ENCODE data around the gene KIAA1958. TPM values are rescaled to one million over a fixed set of nuclear protein-coding genes. Genes with fewer than 3 reads are reported as not detected.

The KIAA1958 gene
- total RNA-seq, 1 experiment from 2014 or later = 5.8 TPM

DNA sequence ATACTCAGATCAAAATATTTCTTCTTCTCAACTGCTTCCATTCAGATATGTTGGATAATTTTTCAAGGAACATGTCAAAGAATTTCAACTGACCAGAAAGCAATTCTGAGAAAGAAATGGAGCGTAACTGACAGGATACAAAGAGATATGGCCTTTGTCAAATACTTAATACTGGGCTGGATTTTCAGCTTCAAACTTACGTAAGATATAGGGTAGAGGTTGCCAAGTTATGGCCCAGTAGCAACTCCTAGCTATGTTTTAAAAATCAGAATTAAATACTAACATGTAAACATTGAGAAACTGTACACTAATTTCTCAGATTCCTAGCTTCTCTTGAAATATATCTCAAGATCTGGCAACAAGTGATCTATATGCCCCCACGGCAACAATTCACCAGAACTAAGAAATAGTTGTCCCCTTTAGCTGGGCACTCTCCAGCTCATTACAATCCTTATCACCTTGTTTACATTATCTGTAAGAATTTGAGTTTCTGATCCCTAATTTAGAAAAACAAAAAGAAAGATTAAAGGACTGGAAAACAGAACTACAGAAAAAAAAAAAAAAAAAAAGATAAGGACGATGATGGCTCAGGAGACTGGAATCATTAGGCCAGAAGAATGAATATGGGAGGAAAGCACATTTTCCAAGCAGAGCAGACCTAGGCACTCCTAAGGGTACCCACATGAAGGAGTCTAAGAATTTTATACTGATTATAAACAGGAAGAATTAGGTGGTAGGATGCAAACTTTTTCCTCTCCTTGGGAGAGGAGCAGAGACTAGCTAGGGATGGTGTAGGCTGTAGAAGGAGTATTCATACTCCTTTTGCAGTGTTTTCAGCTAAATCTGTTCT lies 208.3 kb downstream of the KIAA1958 start:
- Mint-ChIP-seq H3K4me3 (ENCODE audit: unreplicated experiment) (no peak overlapping the region), H3K27ac (ENCODE audit: low read depth, unreplicated experiment) (no peak overlapping the region), H3K36me3 (ENCODE audit: insufficient read depth, unreplicated experiment) (peaks cover 44% of the 10 kb centered on the region), H3K4me1 (ENCODE audit: insufficient read depth, unreplicated experiment) (no peaks in the 10 kb centered on the region), H3K9me3 (ENCODE audit: unreplicated experiment) (no peaks in the 10 kb centered on the region), H3K27me3 (ENCODE audit: insufficient read depth, unreplicated experiment) (no peaks in the 10 kb centered on the region)
- BruUV-seq (replicated peaks) = no TSS peak
- no peak for DNase-seq (ENCODE audit: unreplicated experiment)
- TF ChIP-seq, protein P1, sequence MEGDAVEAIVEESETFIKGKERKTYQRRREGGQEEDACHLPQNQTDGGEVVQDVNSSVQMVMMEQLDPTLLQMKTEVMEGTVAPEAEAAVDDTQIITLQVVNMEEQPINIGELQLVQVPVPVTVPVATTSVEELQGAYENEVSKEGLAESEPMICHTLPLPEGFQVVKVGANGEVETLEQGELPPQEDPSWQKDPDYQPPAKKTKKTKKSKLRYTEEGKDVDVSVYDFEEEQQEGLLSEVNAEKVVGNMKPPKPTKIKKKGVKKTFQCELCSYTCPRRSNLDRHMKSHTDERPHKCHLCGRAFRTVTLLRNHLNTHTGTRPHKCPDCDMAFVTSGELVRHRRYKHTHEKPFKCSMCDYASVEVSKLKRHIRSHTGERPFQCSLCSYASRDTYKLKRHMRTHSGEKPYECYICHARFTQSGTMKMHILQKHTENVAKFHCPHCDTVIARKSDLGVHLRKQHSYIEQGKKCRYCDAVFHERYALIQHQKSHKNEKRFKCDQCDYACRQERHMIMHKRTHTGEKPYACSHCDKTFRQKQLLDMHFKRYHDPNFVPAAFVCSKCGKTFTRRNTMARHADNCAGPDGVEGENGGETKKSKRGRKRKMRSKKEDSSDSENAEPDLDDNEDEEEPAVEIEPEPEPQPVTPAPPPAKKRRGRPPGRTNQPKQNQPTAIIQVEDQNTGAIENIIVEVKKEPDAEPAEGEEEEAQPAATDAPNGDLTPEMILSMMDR (IDR thresholded peaks at IDR 0.05; ENCODE audit: unreplicated experiment) = no peak
- intact Hi-C loops (cut with micrococcal nuclease) = no loop called here
- ChIA-PET CTCF (interaction anchor here (0.5 to 1.3 kb wide), 3 partner anchors 21 to 529 kb away, joined by 4 read pairs; no protein-coding TSS in a partner anchor), POLR2A (no interaction called here)

DNA sequence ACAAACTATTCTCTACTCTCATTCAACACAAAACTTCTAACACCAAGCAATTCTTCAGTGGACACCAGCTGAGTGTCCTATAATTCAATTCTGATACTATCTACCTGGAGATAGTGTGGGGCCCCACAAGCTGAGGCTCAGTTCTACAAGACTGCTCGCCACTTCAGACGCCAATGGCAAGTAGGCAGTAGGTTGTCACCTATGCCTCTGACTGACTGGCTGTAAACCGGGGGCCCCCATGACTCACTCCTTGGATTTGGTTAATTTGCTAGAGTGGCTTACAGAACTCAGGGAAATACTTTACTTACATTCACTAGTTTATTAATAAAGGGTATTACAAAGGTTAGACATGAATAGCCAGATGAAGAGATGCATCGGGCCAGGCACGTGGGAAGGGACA lies 209.8 kb downstream of the KIAA1958 start:
- Mint-ChIP-seq H3K4me3 (ENCODE audit: unreplicated experiment) (no peak overlapping the region), H3K27me3 (ENCODE audit: insufficient read depth, unreplicated experiment) (no peaks in the 10 kb centered on the region), H3K9me3 (ENCODE audit: unreplicated experiment) (no peaks in the 10 kb centered on the region), H3K27ac (ENCODE audit: low read depth, unreplicated experiment) (no peak overlapping the region), H3K4me1 (ENCODE audit: insufficient read depth, unreplicated experiment) (no peaks in the 10 kb centered on the region), H3K36me3 (ENCODE audit: insufficient read depth, unreplicated experiment) (peaks cover 41% of the 10 kb centered on the region)
- BruUV-seq (replicated peaks) = no TSS peak
- TF ChIP-seq, protein P1 (IDR thresholded peaks at IDR 0.05; ENCODE audit: unreplicated experiment) = no peak
- CTCF ChIA-PET = interaction anchor here (0.6 to 1.3 kb wide), 6 partner anchors 15 to 253 kb away, joined by 3 to 6 read pairs (median 4); no protein-coding TSS in a partner anchor
- POLR2A ChIA-PET = interaction anchor here (0.7 kb wide), 1 partner anchor 51 kb away, joined by 4 read pairs; no protein-coding TSS in a partner anchor
- DNase-seq (ENCODE audit: unreplicated experiment) = no peak
- intact Hi-C loops (cut with micrococcal nuclease) = no loop called here

DNA sequence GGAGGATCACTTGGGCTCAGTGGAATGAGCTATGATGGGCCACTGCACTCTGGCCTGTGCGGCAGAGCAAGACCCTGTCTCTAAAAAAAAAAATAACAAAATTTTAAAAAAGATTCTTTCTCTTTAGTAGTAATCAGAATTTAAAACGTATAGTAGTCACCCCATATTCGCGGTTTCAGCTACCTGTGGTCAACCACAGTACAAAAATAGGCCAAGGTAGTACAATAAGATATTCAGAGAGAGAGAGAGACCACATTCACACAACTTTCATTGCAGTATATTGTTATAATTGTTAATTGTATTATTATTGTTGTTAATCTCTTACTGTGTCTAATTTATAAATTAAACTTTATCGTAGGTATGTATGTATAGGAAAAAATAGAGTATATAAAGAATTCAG lies 212.6 kb downstream of the KIAA1958 start:
- no peak overlapping the region for H3K4me3 Mint-ChIP-seq (ENCODE audit: unreplicated experiment)
- no TSS peak for BruUV-seq (replicated peaks)
- ChIA-PET POLR2A (no interaction called here), CTCF (interaction anchor here (1.1 to 1.7 kb wide), 2 partner anchors 10 to 12 kb away, joined by 3 to 9 read pairs; no protein-coding TSS in a partner anchor)
- peaks cover 24% of the 10 kb centered on the region for H3K36me3 Mint-ChIP-seq (ENCODE audit: insufficient read depth, unreplicated experiment)
- H3K9me3 Mint-ChIP-seq (ENCODE audit: unreplicated experiment) = no peaks in the 10 kb centered on the region
- no peaks in the 10 kb centered on the region for H3K27me3 Mint-ChIP-seq (ENCODE audit: insufficient read depth, unreplicated experiment)
- H3K27ac Mint-ChIP-seq (ENCODE audit: low read depth, unreplicated experiment) = no peak overlapping the region
- DNase-seq (ENCODE audit: unreplicated experiment) = no peak
- no peaks in the 10 kb centered on the region for H3K4me1 Mint-ChIP-seq (ENCODE audit: insufficient read depth, unreplicated experiment)
- TF ChIP-seq, protein P1 (IDR thresholded peaks at IDR 0.05; ENCODE audit: unreplicated experiment) = no peak
- intact Hi-C loops (cut with micrococcal nuclease) = no loop called here

DNA sequence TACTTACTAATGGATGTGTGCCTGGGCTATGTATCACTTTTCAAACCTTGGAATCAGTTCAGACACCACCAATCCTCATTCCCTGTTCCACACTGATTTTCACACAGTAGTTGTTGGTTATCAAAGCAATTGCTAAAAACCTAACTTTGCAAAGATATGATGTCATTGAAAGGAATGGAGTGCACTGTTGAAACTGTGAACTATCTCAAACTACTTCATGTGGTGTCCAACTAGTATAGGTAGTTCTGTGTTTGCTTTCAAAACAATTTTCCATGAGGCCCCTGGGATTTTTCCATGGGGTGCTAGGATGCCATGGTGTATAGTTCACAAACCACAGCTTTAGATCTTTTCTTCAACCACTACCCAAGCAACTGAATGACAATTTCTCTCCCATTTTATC lies 213.5 kb downstream of the KIAA1958 start:
- Mint-ChIP-seq H3K27ac (ENCODE audit: low read depth, unreplicated experiment) (no peak overlapping the region), H3K9me3 (ENCODE audit: unreplicated experiment) (no peaks in the 10 kb centered on the region), H3K36me3 (ENCODE audit: insufficient read depth, unreplicated experiment) (peaks cover 29% of the 10 kb centered on the region), H3K27me3 (ENCODE audit: insufficient read depth, unreplicated experiment) (no peaks in the 10 kb centered on the region), H3K4me1 (ENCODE audit: insufficient read depth, unreplicated experiment) (no peaks in the 10 kb centered on the region), H3K4me3 (ENCODE audit: unreplicated experiment) (no peak overlapping the region)
- CTCF ChIA-PET = interaction anchor here (1.0 kb wide), 1 partner anchor 212 kb away, joined by 3 read pairs; no protein-coding TSS in a partner anchor
- POLR2A ChIA-PET = no interaction called here
- BruUV-seq (replicated peaks) = no TSS peak
- no peak for DNase-seq (ENCODE audit: unreplicated experiment)
- TF ChIP-seq, protein P1 (IDR thresholded peaks at IDR 0.05; ENCODE audit: unreplicated experiment) = no peak
- intact Hi-C loops (cut with micrococcal nuclease) = no loop called here

All from MCF 10A (cell line).